ENCODE data around the gene PRMT3.
"Not testable (repeated sequence)": the region's sequence is repeated elsewhere in the genome, so short reads cannot be mapped to it uniquely, and the experiment has no call there.

PRMT3 gene

GRCh38 chr11:20372081-20372626 is 15.4 kb upstream of the PRMT3 start:
- Mint-ChIP-seq H3K9me3 (peaks cover 3% of the 10 kb centered on the region), H3K36me3 (ENCODE audit: low read depth) (peaks cover 4% of the 10 kb centered on the region)

GRCh38 chr11:20373147-20373546 is 14.4 kb upstream of the PRMT3 start:
- Mint-ChIP-seq H3K36me3 (ENCODE audit: low read depth) (peaks cover 4% of the 10 kb centered on the region), H3K27ac (no peak overlapping the region), H3K27me3 (ENCODE audit: low read depth, poor library complexity) (no peaks in the 10 kb centered on the region), H3K4me1 (peaks cover 52% of the 10 kb centered on the region), H3K4me3 (no peak overlapping the region), H3K9me3 (peaks cover 3% of the 10 kb centered on the region)
- no peak for TF ChIP-seq CTCF (IDR thresholded peaks at IDR 0.05)
- no peak for DNase-seq

More at GRCh38 chr11:20372081-20372626, 15.4 kb upstream of the PRMT3 start:
- H3K4me3 Mint-ChIP-seq, result no peak overlapping the region
- no peaks in the 10 kb centered on the region for H3K27me3 Mint-ChIP-seq (ENCODE audit: low read depth, poor library complexity)
- peak overlapping the region; percentile 60 for H3K27ac Mint-ChIP-seq
- TF ChIP-seq CTCF (IDR thresholded peaks at IDR 0.05), result no peak
- peaks cover 57% of the 10 kb centered on the region for H3K4me1 Mint-ChIP-seq
- peak; percentile 33 for DNase-seq

GRCh38 chr11:20373568-20374209 is 13.8 kb upstream of the PRMT3 start:
- Mint-ChIP-seq H3K4me1 (peaks cover 47% of the 10 kb centered on the region), H3K27me3 (ENCODE audit: low read depth, poor library complexity) (no peaks in the 10 kb centered on the region), H3K4me3 (no peak overlapping the region), H3K36me3 (ENCODE audit: low read depth) (peaks cover 4% of the 10 kb centered on the region), H3K27ac (no peak overlapping the region), H3K9me3 (peaks cover 3% of the 10 kb centered on the region)
- TF ChIP-seq CTCF (IDR thresholded peaks at IDR 0.05), result no peak
- DNase-seq, result no peak

GRCh38 chr11:20374741-20375300 is 12.7 kb upstream of the PRMT3 start:
- Mint-ChIP-seq H3K4me1 (peaks cover 35% of the 10 kb centered on the region), H3K36me3 (ENCODE audit: low read depth) (peaks cover 4% of the 10 kb centered on the region), H3K27ac (no peak overlapping the region), H3K4me3 (no peak overlapping the region), H3K27me3 (ENCODE audit: low read depth, poor library complexity) (no peaks in the 10 kb centered on the region), H3K9me3 (peaks cover 3% of the 10 kb centered on the region)
- DNase-seq, result no peak
- no peak for TF ChIP-seq CTCF (IDR thresholded peaks at IDR 0.05)

GRCh38 chr11:20376162-20376730 is 11.3 kb upstream of the PRMT3 start:
- H3K27me3 Mint-ChIP-seq (ENCODE audit: low read depth, poor library complexity), result no peaks in the 10 kb centered on the region
- peaks cover 4% of the 10 kb centered on the region for H3K36me3 Mint-ChIP-seq (ENCODE audit: low read depth)
- no peak for TF ChIP-seq CTCF (IDR thresholded peaks at IDR 0.05)
- H3K27ac Mint-ChIP-seq, result no peak overlapping the region
- peaks cover 3% of the 10 kb centered on the region for H3K9me3 Mint-ChIP-seq
- H3K4me3 Mint-ChIP-seq, result no peak overlapping the region
- peaks cover 30% of the 10 kb centered on the region for H3K4me1 Mint-ChIP-seq
- DNase-seq, result no peak

- H3K27ac Mint-ChIP-seq; H3K9me3 Mint-ChIP-seq; H3K27me3 Mint-ChIP-seq (ENCODE audit: low read depth, poor library complexity); DNase-seq; H3K36me3 Mint-ChIP-seq (ENCODE audit: low read depth): not testable (repeated sequence)
- Mint-ChIP-seq H3K4me3 (peak overlapping the region; percentile 98), H3K4me1 (peaks cover 20% of the 10 kb centered on the region)
These were observed 1.5 kb upstream of the PRMT3 start for GRCh38 chr11:20385996-20386395.
